Kidney (tissue), 14 donors: ENCODE results near the gene BCL2L1. TPM values are rescaled to one million over a fixed set of nuclear protein-coding genes. Genes with fewer than 3 reads are reported as not detected.
"Not testable (repeated sequence)": the region's sequence is repeated elsewhere in the genome, so short reads cannot be mapped to it uniquely, and the experiment has no call there.

Source experiments
- DNase-seq, 5 donors: peaks; one replicate each; pipeline ENCODE4 v3.0.0-alpha.2; 2013 to 2020
- FAIRE-seq: peaks from 2 replicates; lab custom pipeline; 2012; peaks lifted over from hg19 to GRCh38; lab: Jason Lieb, UNC
- H3K27ac ChIP-seq, 2 donors: one replicate each; pipeline ENCODE4 v1.7.0; 2013; ENCODE audit warnings: low read depth in 2 of 2, low read length in 2 of 2, inconsistent platforms in 1 of 2
- H3K27me3 ChIP-seq: one replicate; pipeline ENCODE4 v1.7.1; 2013; ENCODE audit warnings: low read length, inconsistent platforms; ENCODE audit not compliant: control insufficient read depth, insufficient read depth
- H3K36me3 ChIP-seq, 3 donors: one replicate each; pipeline versions ENCODE4 v1.7.0 to v1.7.1; 2013; ENCODE audit warnings: low read length in 3 of 3, control low read depth in 1 of 3, inconsistent platforms in 1 of 3; ENCODE audit not compliant: insufficient read depth in 3 of 3, control insufficient read depth in 2 of 3
- H3K4me1 ChIP-seq, 3 donors: one replicate each; pipeline versions ENCODE4 v1.7.0 to v1.7.1; 2013; ENCODE audit warnings: low read length in 3 of 3, inconsistent platforms in 1 of 3, low read depth in 1 of 3; ENCODE audit not compliant: control insufficient read depth in 2 of 3, insufficient read depth in 2 of 3
- H3K4me3 ChIP-seq, 3 donors: one replicate each; pipeline versions ENCODE4 v1.7.0 to v1.8.1; 2013; ENCODE audit warnings: low read length in 3 of 3, control low read depth in 1 of 3, inconsistent platforms in 1 of 3
- H3K9ac ChIP-seq, 3 donors: one replicate each; pipeline versions ENCODE4 v1.7.0 to v1.7.1; 2013; ENCODE audit warnings: low read length in 3 of 3, control low read depth in 1 of 3, inconsistent platforms in 1 of 3
- H3K9me3 ChIP-seq, 3 donors: one replicate each; pipeline versions ENCODE4 v1.7.0 to v1.7.1; 2013; ENCODE audit warnings: low read length in 3 of 3, control low read depth in 1 of 3, inconsistent platforms in 1 of 3; ENCODE audit not compliant: control insufficient read depth in 2 of 3, insufficient read depth in 1 of 3
- CTCF ChIP-seq: IDR thresholded peaks from 3 replicates; pipeline ENCODE4 v1.5.1; 2012; ENCODE audit warnings: mild to moderate bottlenecking, moderate library complexity, borderline replicate concordance; ENCODE audit not compliant: insufficient read depth; ENCODE audit errors: extremely low read depth
- intact Hi-C: fragments of 100-400 bp; cut with DNase I; formaldehyde crosslinking; loops from one replicate; pipeline ENCODE4 v1.11.1; 2022
- polyA plus RNA-seq: library from polyadenylated mRNA; stranded (reverse); fragments of 350-450 nt; fragmentation: Illumina TruSeq; extraction: RNeasy Lipid Tissue Mini Kit (QIAGEN cat#74804); gene quantifications from one replicate; pipeline ENCODE4 v1.2.3, GENCODE V29; 2014; ENCODE audit warnings: low read depth, low replicate concordance; ENCODE audit not compliant: insufficient read depth
- total RNA-seq: library from RNA; stranded (reverse); fragmentation: NEBNext Ultra II Directional; extraction: Animal tissue kit (Norgen Biotek cat#: 25700); gene quantifications from one replicate; pipeline ENCODE4 v1.2.1, GENCODE V29; 2021
- donor health status: control.
- donor health status: control.
- donor health status: control.
- donor health status: control.
- donor health status: control.
- donor health status: DM: yes; HTN: yes; CAD: no.
- donor health status: Normal renal cell carcinoma (clear cell type).

Gene BCL2L1
- total and polyA plus RNA-seq, 2 donors from 2014 or later = 132 to 139 TPM

- H3K9ac ChIP-seq = peak overlapping the region in 2 of 3 donors; percentile 44 to 73
Observed at GRCh38 chr20:31669876-31670275, 52.8 kb downstream of the BCL2L1 start.

GRCh38 chr20:31668944-31669343, 53.7 kb downstream of the BCL2L1 start:
- not testable (repeated sequence) for DNase-seq, H3K9me3 ChIP-seq, H3K27me3 ChIP-seq, FAIRE-seq, H3K4me3 ChIP-seq, H3K9ac ChIP-seq
- H3K36me3 ChIP-seq = peaks cover 0 to 14% (median 12%) of the 10 kb centered on the region in 3 donors
- intact Hi-C loops = loop anchor here (5.0 kb wide), 1 partner anchor 53 kb away; the partner anchor contains the start of gene BCL2L1
- H3K4me1 ChIP-seq = peaks cover 0 to 67% (median 60%) of the 10 kb centered on the region in 3 donors
- peak overlapping the region in 1 of 2 donors; percentile 93 for H3K27ac ChIP-seq

More at GRCh38 chr20:31669876-31670275, 52.8 kb downstream of the BCL2L1 start:
- DNase-seq = no peak
- FAIRE-seq = no peak
- H3K9me3 ChIP-seq = no peaks in the 10 kb centered on the region
- peak overlapping the region in 1 of 3 donors; percentile 10 for H3K4me3 ChIP-seq
- peaks cover 0 to 67% (median 65%) of the 10 kb centered on the region in 3 donors for H3K4me1 ChIP-seq
- peaks cover 0 to 11% (median 9%) of the 10 kb centered on the region in 3 donors for H3K36me3 ChIP-seq
- no peak for TF ChIP-seq CTCF
- peak overlapping the region; percentile 91 to 93 for H3K27ac ChIP-seq
- H3K27me3 ChIP-seq = no peaks in the 10 kb centered on the region
- intact Hi-C loops = loop anchor here (5.0 kb wide), 1 partner anchor 52 kb away; the partner anchor contains the start of gene BCL2L1

- Histone ChIP-seq H3K27ac (peak overlapping the region; percentile 73 to 91), H3K4me1 (peaks cover 0 to 65% (median 53%) of the 10 kb centered on the region in 3 donors), H3K4me3 (no peak overlapping the region), H3K9ac (peak overlapping the region in 1 of 3 donors; percentile 19), H3K36me3 (peaks cover 0 to 14% (median 12%) of the 10 kb centered on the region in 3 donors), H3K9me3 (no peaks in the 10 kb centered on the region), H3K27me3 (no peaks in the 10 kb centered on the region)
- TF ChIP-seq CTCF = no peak
- DNase-seq (no peak), FAIRE-seq (no peak)
- intact Hi-C loops = loop anchor here (5.0 kb wide), 1 partner anchor 55 kb away; the partner anchor contains the start of gene BCL2L1
Observed at GRCh38 chr20:31667315-31668285, 55.1 kb downstream of the BCL2L1 start.
